CD8-positive, alpha-beta memory T cell (primary cell): ENCODE measurements around the gene BDH1. TPM values are rescaled to one million over a fixed set of nuclear protein-coding genes. Genes with fewer than 3 reads are reported as not detected.

Source experiments
- CTCF ChIA-PET: fragments of 350-600 bp; sonication (Branson Sonifier 250); formaldehyde crosslinking; loops from one replicate; lab custom pipeline; 2021; ENCODE audit warnings: antibody characterized with exemption; lab: Charles Lee
- POLR2A ChIA-PET: fragments of 350-600 bp; sonication (Branson Sonifier 250); formaldehyde crosslinking; loops from one replicate; lab custom pipeline; 2021; ENCODE audit warnings: antibody characterized with exemption; lab: Charles Lee
- DNase-seq, 5 donors: peaks; one replicate each; pipeline versions ENCODE4 v3.0.0 to v3.0.0-alpha.2; 2020 to 2022; ENCODE audit warnings: mixed read lengths in 1 of 5
- H3K27ac ChIP-seq: one replicate; pipeline ENCODE4 v1.7.0; 2013; ENCODE audit warnings: low read depth, mild to moderate bottlenecking, low read length, moderate library complexity
- H3K27me3 ChIP-seq: 2 replicates; pipeline ENCODE4 v1.7.0; 2013; ENCODE audit warnings: low read length, mild to moderate bottlenecking; ENCODE audit not compliant: insufficient read depth, poor library complexity, severe bottlenecking
- H3K36me3 ChIP-seq: 2 replicates; pipeline ENCODE4 v1.7.0; 2013; ENCODE audit warnings: mild to moderate bottlenecking, low read length, moderate library complexity; ENCODE audit not compliant: insufficient read depth
- H3K4me1 ChIP-seq: 2 replicates; pipeline ENCODE4 v1.7.0; 2013; ENCODE audit warnings: mild to moderate bottlenecking, low read length, moderate library complexity; ENCODE audit not compliant: insufficient read depth
- H3K4me3 ChIP-seq: 2 replicates; pipeline ENCODE4 v1.7.0; 2013; ENCODE audit warnings: mild to moderate bottlenecking, low read length
- H3K9me3 ChIP-seq: 2 replicates; pipeline ENCODE4 v1.7.0; 2013; ENCODE audit warnings: mild to moderate bottlenecking, low read length
- H3K27ac Mint-ChIP-seq, 8 donors: one replicate each; pipeline ENCODE4 v1.8.0; 2020 to 2021; ENCODE audit warnings: mixed read lengths in 8 of 8, mild to moderate bottlenecking in 6 of 8, inconsistent platforms in 3 of 8, moderate library complexity in 3 of 8
- H3K27me3 Mint-ChIP-seq, 2 donors: one replicate each; pipeline ENCODE4 v1.8.0; 2020 to 2021; ENCODE audit warnings: mixed read lengths in 2 of 2, mild to moderate bottlenecking in 1 of 2, moderate library complexity in 1 of 2
- H3K36me3 Mint-ChIP-seq, 3 donors: one replicate each; pipeline ENCODE4 v1.8.0; 2020 to 2021; ENCODE audit warnings: mixed read lengths in 3 of 3, inconsistent platforms in 1 of 3, mild to moderate bottlenecking in 1 of 3
- H3K4me1 Mint-ChIP-seq, 3 donors: one replicate each; pipeline ENCODE4 v1.8.0; 2020 to 2021; ENCODE audit warnings: mixed read lengths in 3 of 3, inconsistent platforms in 1 of 3, mild to moderate bottlenecking in 1 of 3
- H3K4me3 Mint-ChIP-seq, 7 donors: one replicate each; pipeline ENCODE4 v1.8.0; 2020 to 2021; ENCODE audit warnings: mixed read lengths in 7 of 7, mild to moderate bottlenecking in 6 of 7, moderate library complexity in 4 of 7, inconsistent platforms in 2 of 7
- H3K9me3 Mint-ChIP-seq, 5 donors: one replicate each; pipeline ENCODE4 v1.8.0; 2020 to 2022; ENCODE audit warnings: mixed read lengths in 5 of 5, mild to moderate bottlenecking in 3 of 5, moderate library complexity in 2 of 5, inconsistent platforms in 1 of 5
- polyA plus RNA-seq: library from polyadenylated mRNA; unstranded; fragments of 300-500 nt; fragmentation: Illumina TruSeq; gene quantifications from one replicate; pipeline ENCODE4 v1.2.3, GENCODE V29; 2021
- total RNA-seq, 2 experiments: library from RNA; stranded (reverse); gene quantifications; one replicate each; pipeline ENCODE4 v1.2.3, GENCODE V29; 2021

Gene BDH1
- total and polyA plus RNA-seq, 3 experiments from 2014 or later: 21.4 to 64.6 (median 59.3) TPM

DNA sequence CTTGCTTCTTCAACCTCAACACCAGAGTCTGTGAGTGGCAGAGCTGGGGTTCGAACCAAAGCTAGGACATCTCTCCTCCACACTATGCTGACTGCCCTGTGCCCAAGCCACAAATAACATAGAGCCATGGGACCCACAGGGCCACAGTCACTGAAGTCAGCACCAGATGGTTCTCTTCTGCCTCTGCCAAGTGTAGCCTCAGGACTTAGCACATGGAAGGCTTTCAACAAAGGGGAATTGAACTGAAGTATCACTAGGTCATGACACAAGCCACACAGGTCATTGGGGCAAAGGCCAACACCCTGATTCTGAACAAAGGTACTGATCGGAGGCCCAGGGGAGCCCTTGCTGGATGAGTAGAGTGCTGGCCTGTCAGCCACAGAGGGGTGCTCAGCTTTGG, 83.6 kb downstream of the BDH1 start:
- Mint-ChIP-seq H3K4me3 (no peak overlapping the region), H3K4me1 (no peaks in the 10 kb centered on the region), H3K9me3 (no peaks in the 10 kb centered on the region), H3K27ac (no peak overlapping the region), H3K27me3 (peaks cover 24 to 77% of the 10 kb centered on the region in 2 donors), H3K36me3 (peaks cover 0 to 1% (median 0%) of the 10 kb centered on the region in 3 donors)
- Histone ChIP-seq H3K9me3 (no peaks in the 10 kb centered on the region), H3K27ac (no peak overlapping the region), H3K27me3 (no peaks in the 10 kb centered on the region), H3K36me3 (no peaks in the 10 kb centered on the region), H3K4me3 (no peak overlapping the region), H3K4me1 (no peaks in the 10 kb centered on the region)
- ChIA-PET POLR2A (no interaction called here), CTCF (no interaction called here)
- DNase-seq: no peak

GRCh38 chr3:197471221-197472010, 84.4 kb downstream of the BDH1 start:
- CTCF ChIA-PET: interaction anchor here (1.6 kb wide), 1 partner anchor 12 kb away, joined by 4 read pairs; no protein-coding TSS in a partner anchor
- Histone ChIP-seq H3K9me3 (no peaks in the 10 kb centered on the region), H3K27me3 (no peaks in the 10 kb centered on the region), H3K36me3 (no peaks in the 10 kb centered on the region), H3K27ac (no peak overlapping the region), H3K4me1 (no peaks in the 10 kb centered on the region), H3K4me3 (no peak overlapping the region)
- peaks cover 22 to 78% of the 10 kb centered on the region in 2 donors for H3K27me3 Mint-ChIP-seq
- H3K4me3 Mint-ChIP-seq: no peak overlapping the region
- POLR2A ChIA-PET: no interaction called here
- H3K27ac Mint-ChIP-seq: no peak overlapping the region
- H3K36me3 Mint-ChIP-seq: peaks cover 0 to 1% (median 0%) of the 10 kb centered on the region in 3 donors
- H3K4me1 Mint-ChIP-seq: no peaks in the 10 kb centered on the region
- no peak for DNase-seq
- H3K9me3 Mint-ChIP-seq: no peaks in the 10 kb centered on the region

DNA sequence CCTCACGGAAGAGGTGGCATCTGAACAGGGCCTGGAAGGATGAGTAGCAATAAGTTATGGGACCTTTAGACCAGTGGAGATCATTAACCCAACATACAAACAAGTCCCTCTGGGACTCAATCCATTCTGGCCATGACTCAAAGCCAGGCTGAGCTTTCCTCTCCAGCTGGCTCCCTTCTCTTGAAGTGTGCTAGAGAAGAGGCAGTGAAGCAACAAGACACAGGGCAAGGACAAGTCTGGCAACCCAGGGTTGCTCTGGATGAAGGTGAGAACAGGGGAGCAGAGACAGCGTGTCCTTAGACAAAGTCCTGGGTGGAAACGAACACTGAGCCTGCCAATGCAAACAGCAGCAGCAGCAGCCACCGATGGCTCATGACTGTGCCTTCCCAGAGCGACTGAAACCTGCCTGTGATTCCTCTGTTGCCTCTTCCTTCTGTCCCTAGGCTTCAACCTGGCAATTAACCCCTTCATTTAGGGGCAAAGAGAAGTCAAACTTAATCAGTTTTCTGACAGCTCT, 86.8 kb downstream of the BDH1 start:
- H3K4me1 ChIP-seq: no peaks in the 10 kb centered on the region
- no peaks in the 10 kb centered on the region for H3K36me3 Mint-ChIP-seq
- H3K9me3 Mint-ChIP-seq: no peaks in the 10 kb centered on the region
- no peak overlapping the region for H3K4me3 Mint-ChIP-seq
- peaks cover 0 to under 1% (median 0%) of the 10 kb centered on the region in 3 donors for H3K4me1 Mint-ChIP-seq
- POLR2A ChIA-PET: no interaction called here
- peaks cover 21 to 82% of the 10 kb centered on the region in 2 donors for H3K27me3 Mint-ChIP-seq
- CTCF ChIA-PET: no interaction called here
- H3K27ac ChIP-seq: no peak overlapping the region
- DNase-seq: no peak
- H3K36me3 ChIP-seq: no peaks in the 10 kb centered on the region
- no peak overlapping the region for H3K27ac Mint-ChIP-seq
- H3K4me3 ChIP-seq: no peak overlapping the region
- H3K27me3 ChIP-seq: no peaks in the 10 kb centered on the region
- no peaks in the 10 kb centered on the region for H3K9me3 ChIP-seq

DNA sequence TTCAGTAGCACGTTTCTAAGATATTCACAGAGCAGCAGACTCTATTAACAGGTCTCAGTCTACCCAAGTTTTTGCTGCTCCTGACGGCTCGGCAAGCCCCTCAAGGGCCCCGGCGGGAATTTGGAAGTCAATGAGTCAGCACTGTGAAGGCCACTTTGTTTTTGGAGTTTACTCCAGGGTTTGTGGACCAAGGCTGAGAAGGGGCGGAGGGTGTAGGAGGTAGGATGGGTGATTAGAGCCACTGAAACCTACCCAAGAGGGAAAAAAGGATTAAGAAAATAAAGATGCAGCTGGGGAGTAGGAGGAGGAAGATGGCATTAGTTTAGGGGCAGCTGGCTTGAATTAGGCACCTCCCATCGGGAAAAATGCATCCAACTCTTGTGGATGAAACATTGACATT, 87.6 kb downstream of the BDH1 start:
- no peaks in the 10 kb centered on the region for H3K36me3 Mint-ChIP-seq
- Histone ChIP-seq H3K4me1 (no peaks in the 10 kb centered on the region), H3K36me3 (no peaks in the 10 kb centered on the region), H3K27me3 (no peaks in the 10 kb centered on the region), H3K27ac (no peak overlapping the region), H3K4me3 (no peak overlapping the region), H3K9me3 (no peaks in the 10 kb centered on the region)
- H3K4me1 Mint-ChIP-seq: peaks cover 0 to 8% (median 2%) of the 10 kb centered on the region in 3 donors
- peak overlapping the region in 1 of 8 donors; percentile 85 for H3K27ac Mint-ChIP-seq
- H3K27me3 Mint-ChIP-seq: peaks cover 21 to 82% of the 10 kb centered on the region in 2 donors
- no peak for DNase-seq
- no peak overlapping the region for H3K4me3 Mint-ChIP-seq
- no peaks in the 10 kb centered on the region for H3K9me3 Mint-ChIP-seq
- ChIA-PET POLR2A (no interaction called here), CTCF (no interaction called here)

DNA sequence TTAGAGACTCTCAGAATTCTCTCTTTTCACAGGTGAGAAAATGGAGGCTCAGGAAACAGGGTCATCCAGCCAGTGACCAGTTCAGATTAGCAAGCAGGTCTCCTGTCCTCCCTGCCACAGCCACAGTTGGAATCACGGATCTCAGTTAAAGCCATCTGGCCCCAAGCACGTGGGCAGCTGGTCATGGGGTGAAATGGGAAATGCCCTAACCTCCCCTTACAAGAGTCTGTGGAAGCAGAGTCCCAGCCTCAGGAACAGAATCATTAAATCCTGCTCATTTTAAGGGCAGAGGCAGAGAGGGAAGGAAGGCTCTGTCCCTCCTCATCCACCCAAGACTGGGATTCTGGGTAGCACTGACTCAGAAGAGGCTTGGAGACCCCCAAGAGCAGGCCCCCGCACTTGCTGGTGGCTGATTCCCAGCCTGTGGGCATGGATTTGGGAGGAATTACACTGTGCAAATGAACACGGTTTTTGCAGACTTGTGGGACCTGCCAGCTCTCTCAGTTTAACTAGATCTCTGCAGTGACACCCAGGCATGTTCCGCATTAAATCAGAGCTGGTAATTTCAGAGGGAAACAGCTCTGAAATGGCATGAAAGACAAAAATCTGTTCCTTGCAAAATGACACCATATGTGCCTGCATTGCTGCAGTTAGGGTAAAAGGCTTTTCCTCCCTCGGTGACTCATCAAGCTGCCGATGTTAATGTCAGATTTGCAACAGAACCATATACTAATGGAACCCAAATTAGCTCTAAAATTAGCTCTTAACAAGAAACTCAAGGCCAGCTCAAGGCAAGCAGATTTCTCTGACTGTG, 89.0 kb downstream of the BDH1 start:
- POLR2A ChIA-PET: no interaction called here
- Mint-ChIP-seq H3K4me3 (no peak overlapping the region), H3K27ac (no peak overlapping the region)

DNA sequence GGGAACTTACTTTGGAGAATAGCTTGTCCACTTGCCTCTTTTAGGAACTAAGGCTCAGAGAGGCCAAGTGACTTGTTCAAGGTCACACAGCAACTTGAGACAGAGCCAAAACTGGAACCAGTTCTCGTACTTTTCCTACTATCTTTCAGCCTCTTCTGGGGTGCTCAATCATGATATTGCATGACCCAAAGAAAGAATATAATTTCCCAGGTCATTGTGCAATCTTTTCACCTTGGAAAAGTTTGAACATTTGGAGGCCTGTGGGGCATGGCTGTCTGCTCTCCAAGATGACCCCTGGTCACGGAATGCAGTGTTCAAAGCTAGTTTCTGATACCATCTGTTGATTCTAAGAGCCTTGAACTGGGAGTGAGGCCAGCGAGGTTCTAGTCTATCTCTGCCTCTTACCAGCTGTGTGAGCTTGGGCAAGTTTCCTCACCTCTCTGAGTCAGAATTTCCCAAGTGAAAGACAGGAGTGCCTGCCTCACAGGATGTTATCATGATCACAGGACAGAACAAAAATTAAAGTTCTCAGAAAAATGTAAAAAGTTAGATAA, 89.7 kb downstream of the BDH1 start:
- Mint-ChIP-seq H3K9me3 (no peaks in the 10 kb centered on the region), H3K4me3 (no peak overlapping the region), H3K4me1 (peaks cover 0 to 9% (median 2%) of the 10 kb centered on the region in 3 donors), H3K27me3 (peaks cover 24 to 77% of the 10 kb centered on the region in 2 donors), H3K27ac (no peak overlapping the region), H3K36me3 (no peaks in the 10 kb centered on the region)
- Histone ChIP-seq H3K36me3 (no peaks in the 10 kb centered on the region), H3K4me1 (no peaks in the 10 kb centered on the region), H3K27me3 (no peaks in the 10 kb centered on the region), H3K9me3 (no peaks in the 10 kb centered on the region), H3K4me3 (no peak overlapping the region), H3K27ac (no peak overlapping the region)
- DNase-seq: no peak
- CTCF ChIA-PET: no interaction called here
- POLR2A ChIA-PET: no interaction called here

More for the DNA sequence above, 89.0 kb downstream of the BDH1 start:
- no peak overlapping the region for H3K4me3 ChIP-seq
- Mint-ChIP-seq H3K36me3 (no peaks in the 10 kb centered on the region), H3K9me3 (no peaks in the 10 kb centered on the region), H3K4me1 (peaks cover 0 to 9% (median 2%) of the 10 kb centered on the region in 3 donors), H3K27me3 (peaks cover 26 to 80% of the 10 kb centered on the region in 2 donors)
- no peaks in the 10 kb centered on the region for H3K4me1 ChIP-seq
- no peaks in the 10 kb centered on the region for H3K9me3 ChIP-seq
- no peaks in the 10 kb centered on the region for H3K36me3 ChIP-seq
- no peaks in the 10 kb centered on the region for H3K27me3 ChIP-seq
- H3K27ac ChIP-seq: no peak overlapping the region
- CTCF ChIA-PET: interaction anchor here (0.9 kb wide), 1 partner anchor 13 kb away, joined by 3 read pairs; no protein-coding TSS in a partner anchor
- DNase-seq: no peak

- POLR2A ChIA-PET: no interaction called here
- Histone ChIP-seq H3K36me3 (no peaks in the 10 kb centered on the region), H3K27me3 (no peaks in the 10 kb centered on the region), H3K9me3 (no peaks in the 10 kb centered on the region), H3K4me3 (no peak overlapping the region), H3K27ac (no peak overlapping the region), H3K4me1 (no peaks in the 10 kb centered on the region)
- CTCF ChIA-PET: no interaction called here
- H3K27me3 Mint-ChIP-seq: peaks cover 25 to 70% of the 10 kb centered on the region in 2 donors
- no peaks in the 10 kb centered on the region for H3K9me3 Mint-ChIP-seq
- H3K36me3 Mint-ChIP-seq: no peaks in the 10 kb centered on the region
- no peak for DNase-seq
- no peak overlapping the region for H3K27ac Mint-ChIP-seq
- H3K4me3 Mint-ChIP-seq: no peak overlapping the region
- peaks cover 0 to 9% (median 2%) of the 10 kb centered on the region in 3 donors for H3K4me1 Mint-ChIP-seq
Measured at GRCh38 chr3:197465197-197465995, 90.4 kb downstream of the BDH1 start.
